Peyer's patch (tissue), 4 donors: Measurements from ENCODE around the gene CHMP4B. TPM values are rescaled to one million over a fixed set of nuclear protein-coding genes. Genes with fewer than 3 reads are reported as not detected.
A peak's percentile ranks its signal among the peaks of the same experiment; 100 is the strongest.

ENCODE experiments used
- DNase-seq, 3 donors: peaks; one replicate each; pipeline ENCODE4 v3.0.0-alpha.2; 2017 to 2019
- H3K27ac ChIP-seq, 4 donors: fragments of 200-600 bp; sonication (generic); one replicate each; pipeline ENCODE4 v1.5.1; 2016 to 2019
- H3K27me3 ChIP-seq, 2 donors: fragments of 200-600 bp; sonication (generic); one replicate each; pipeline ENCODE4 v1.5.1; 2019
- H3K36me3 ChIP-seq, 3 donors: fragments of 200-600 bp; sonication (generic); one replicate each; pipeline ENCODE4 v1.5.1; 2016 to 2019
- H3K4me1 ChIP-seq, 4 donors: fragments of 200-600 bp; sonication (generic); one replicate each; pipeline ENCODE4 v1.5.1; 2016 to 2019
- H3K4me3 ChIP-seq, 4 donors: fragments of 200-600 bp; sonication (generic); 1 replicate in 3 of 4; 2 replicates in 1 of 4; pipeline ENCODE4 v1.5.1; 2016 to 2019; ENCODE audit warnings: mild to moderate bottlenecking in 1 of 4
- H3K9me3 ChIP-seq, 4 donors: fragments of 200-600 bp; sonication (generic); one replicate each; pipeline ENCODE4 v1.5.1; 2016 to 2019; ENCODE audit warnings: mild to moderate bottlenecking in 1 of 4
- POLR2A ChIP-seq, 2 donors: fragments of 450-650 bp; IDR thresholded peaks; one replicate each; pipeline ENCODE4 v1.5.1; 2017; ENCODE audit warnings: antibody characterized with exemption in 2 of 2, mild to moderate bottlenecking in 2 of 2, moderate library complexity in 2 of 2
- total RNA-seq, 4 donors: library from RNA; depleted of rRNA; stranded (reverse); fragments of >200 nt; gene quantifications; one replicate each; pipeline ENCODE4 v1.1.0, GENCODE V29; 2016
- TF ChIP-seq, protein P1 (sequence below), 6 experiments: fragments of 450-650 bp in 4 of 6; fragments of 200-600 bp in 2 of 6; sonication (generic) in 1 of 6; IDR thresholded peaks; one replicate each; pipeline ENCODE4 v1.5.1; 2017 to 2019; ENCODE audit warnings: antibody characterized with exemption in 6 of 6, mild to moderate bottlenecking in 3 of 6, moderate library complexity in 1 of 6

The CHMP4B gene
- total RNA-seq, 4 donors from 2014 or later, result 80.0 to 137 (median 111) TPM

DNA sequence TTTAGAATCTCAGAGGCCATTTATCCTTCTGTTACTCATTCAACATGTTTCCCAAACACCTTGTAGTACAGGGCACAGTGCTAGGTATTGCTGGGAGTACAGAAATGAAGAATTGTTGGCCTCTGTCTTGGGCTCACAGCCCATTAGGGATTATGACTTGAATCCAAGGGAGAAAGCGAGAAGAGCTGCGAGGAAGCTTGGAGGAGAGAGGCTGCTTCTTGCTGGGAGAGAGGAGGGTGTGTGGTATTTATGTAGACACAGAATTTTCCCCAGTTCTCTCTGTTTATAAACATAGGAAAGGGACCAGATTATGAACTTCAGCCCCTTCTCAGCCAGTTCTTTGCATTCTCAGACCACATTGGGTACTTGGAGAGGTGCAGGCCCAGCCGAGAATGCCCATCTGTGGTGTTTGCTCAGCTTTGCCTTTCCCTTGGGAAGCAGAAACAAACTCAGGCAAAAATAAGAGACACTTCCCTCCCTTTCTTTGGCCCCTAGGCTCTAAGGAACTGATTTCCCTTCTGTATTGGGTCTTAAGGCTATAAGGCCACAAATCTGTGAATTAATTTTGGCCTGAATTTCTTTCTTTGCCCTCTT lies 17.9 kb downstream of the CHMP4B start:
- Histone ChIP-seq H3K4me3 (no peak overlapping the region), H3K4me1 (peaks cover 0 to 96% (median 15%) of the 10 kb centered on the region in 4 donors), H3K9me3 (no peaks in the 10 kb centered on the region), H3K27ac (peak overlapping the region in 1 of 4 donors; percentile 11), H3K36me3 (no peaks in the 10 kb centered on the region), H3K27me3 (no peaks in the 10 kb centered on the region)
- TF ChIP-seq POLR2A (IDR thresholded peaks at IDR 0.05), result no peak
- TF ChIP-seq, protein P1, sequence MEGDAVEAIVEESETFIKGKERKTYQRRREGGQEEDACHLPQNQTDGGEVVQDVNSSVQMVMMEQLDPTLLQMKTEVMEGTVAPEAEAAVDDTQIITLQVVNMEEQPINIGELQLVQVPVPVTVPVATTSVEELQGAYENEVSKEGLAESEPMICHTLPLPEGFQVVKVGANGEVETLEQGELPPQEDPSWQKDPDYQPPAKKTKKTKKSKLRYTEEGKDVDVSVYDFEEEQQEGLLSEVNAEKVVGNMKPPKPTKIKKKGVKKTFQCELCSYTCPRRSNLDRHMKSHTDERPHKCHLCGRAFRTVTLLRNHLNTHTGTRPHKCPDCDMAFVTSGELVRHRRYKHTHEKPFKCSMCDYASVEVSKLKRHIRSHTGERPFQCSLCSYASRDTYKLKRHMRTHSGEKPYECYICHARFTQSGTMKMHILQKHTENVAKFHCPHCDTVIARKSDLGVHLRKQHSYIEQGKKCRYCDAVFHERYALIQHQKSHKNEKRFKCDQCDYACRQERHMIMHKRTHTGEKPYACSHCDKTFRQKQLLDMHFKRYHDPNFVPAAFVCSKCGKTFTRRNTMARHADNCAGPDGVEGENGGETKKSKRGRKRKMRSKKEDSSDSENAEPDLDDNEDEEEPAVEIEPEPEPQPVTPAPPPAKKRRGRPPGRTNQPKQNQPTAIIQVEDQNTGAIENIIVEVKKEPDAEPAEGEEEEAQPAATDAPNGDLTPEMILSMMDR (IDR thresholded peaks at IDR 0.05), result no peak
- DNase-seq, result no peak

DNA sequence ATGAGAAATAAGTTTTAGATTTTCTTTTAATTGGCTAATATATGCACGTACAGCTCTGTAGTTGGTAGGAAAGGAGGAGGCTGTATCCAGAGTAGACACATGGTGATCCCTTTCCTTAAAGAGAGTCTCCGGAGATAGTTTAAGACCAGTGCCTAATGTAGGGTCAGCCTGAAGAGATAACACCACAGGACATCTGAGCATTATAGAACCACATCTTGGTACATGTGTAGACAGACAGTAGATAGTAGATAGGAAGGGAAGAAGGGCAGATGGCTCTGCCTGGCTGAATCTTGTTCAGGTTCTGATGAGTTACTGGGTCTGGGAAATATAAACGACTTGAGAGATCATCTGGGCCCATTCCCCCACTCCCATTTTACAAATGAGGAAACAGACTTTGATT lies 18.5 kb downstream of the CHMP4B start:
- Histone ChIP-seq H3K9me3 (no peaks in the 10 kb centered on the region), H3K27ac (peak overlapping the region in 1 of 4 donors; percentile 4), H3K4me3 (no peak overlapping the region), H3K36me3 (no peaks in the 10 kb centered on the region), H3K27me3 (no peaks in the 10 kb centered on the region), H3K4me1 (peaks cover 0 to 90% (median 15%) of the 10 kb centered on the region in 4 donors)
- TF ChIP-seq POLR2A (IDR thresholded peaks at IDR 0.05), result no peak
- TF ChIP-seq, protein P1 (IDR thresholded peaks at IDR 0.05), result no peak
- DNase-seq, result no peak

DNA sequence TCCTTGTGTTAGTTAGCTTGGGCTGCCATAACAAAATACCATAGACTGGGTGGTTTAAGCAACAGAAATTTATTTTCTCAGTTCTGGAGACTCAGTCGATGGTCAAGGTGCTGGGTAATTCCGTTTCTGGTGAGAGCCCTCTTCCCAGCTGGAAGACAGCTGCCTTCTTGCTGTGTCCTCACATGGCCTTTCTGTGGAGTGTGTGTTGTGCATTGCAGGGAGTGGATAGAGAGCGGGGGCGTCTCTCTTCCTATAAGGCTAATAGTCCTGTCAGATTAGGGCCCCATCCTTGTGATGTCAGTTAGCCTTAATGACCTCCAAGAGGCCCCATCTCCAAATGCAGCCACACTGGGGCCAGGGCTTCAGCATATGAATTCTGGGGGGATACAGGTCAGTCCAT lies 19.2 kb downstream of the CHMP4B start:
- DNase-seq, result no peak
- Histone ChIP-seq H3K27ac (peak overlapping the region in 2 of 4 donors; percentile 4 to 7), H3K4me1 (peaks cover 0 to 90% (median 15%) of the 10 kb centered on the region in 4 donors)

DNA sequence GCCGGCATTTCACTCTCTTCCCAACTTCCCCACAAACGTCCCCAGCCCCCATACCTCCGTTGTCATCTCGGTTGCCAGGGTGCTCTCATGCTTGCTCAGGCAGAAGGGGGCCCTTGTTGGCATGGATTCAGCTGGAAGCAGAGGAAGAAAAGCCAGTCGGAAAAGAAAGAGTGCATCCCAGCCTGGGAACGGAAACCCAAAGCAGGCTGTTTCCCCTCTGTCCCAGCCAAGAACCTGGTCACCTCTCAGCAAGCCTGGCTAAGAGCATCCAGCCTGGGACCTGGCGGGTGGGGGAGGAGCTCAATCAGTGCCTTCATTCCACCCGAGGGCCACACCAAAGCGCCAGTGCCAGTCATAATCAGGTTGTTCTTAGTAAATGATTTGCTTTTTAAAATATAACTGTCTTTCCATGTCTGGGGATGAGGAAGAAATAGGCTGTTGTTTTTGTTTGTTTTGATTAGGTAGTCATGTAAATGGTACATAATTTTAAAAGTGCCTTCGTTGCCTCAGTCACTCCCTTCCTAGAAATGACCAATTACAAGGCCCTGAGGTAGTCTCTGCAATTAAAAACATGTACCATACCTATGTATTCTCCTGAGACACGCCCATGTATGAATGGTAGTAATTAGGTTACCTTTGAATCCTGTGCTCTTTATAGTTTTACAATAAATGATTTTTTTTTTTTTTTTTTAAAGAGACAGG lies 21.1 kb downstream of the CHMP4B start:
- Histone ChIP-seq H3K27me3 (no peaks in the 10 kb centered on the region), H3K4me1 (peaks cover 0 to 90% (median 11%) of the 10 kb centered on the region in 4 donors), H3K36me3 (no peaks in the 10 kb centered on the region), H3K9me3 (no peaks in the 10 kb centered on the region), H3K27ac (peak overlapping the region in 3 of 4 donors; percentile 36 to 88 (median 68)), H3K4me3 (peak overlapping the region in 2 of 4 donors; percentile 34 to 38)
- peak in 2 of 3 donors; percentile 84 to 86 for DNase-seq
- TF ChIP-seq, protein P1 (IDR thresholded peaks at IDR 0.05), result no peak
- TF ChIP-seq POLR2A (IDR thresholded peaks at IDR 0.05), result peak in 1 of 2 donors; percentile 39

More for the DNA sequence above, 19.2 kb downstream of the CHMP4B start:
- Histone ChIP-seq H3K27me3 (no peaks in the 10 kb centered on the region), H3K36me3 (no peaks in the 10 kb centered on the region), H3K4me3 (no peak overlapping the region), H3K9me3 (no peaks in the 10 kb centered on the region)
- TF ChIP-seq, protein P1 (IDR thresholded peaks at IDR 0.05), result no peak
- no peak for TF ChIP-seq POLR2A (IDR thresholded peaks at IDR 0.05)

DNA sequence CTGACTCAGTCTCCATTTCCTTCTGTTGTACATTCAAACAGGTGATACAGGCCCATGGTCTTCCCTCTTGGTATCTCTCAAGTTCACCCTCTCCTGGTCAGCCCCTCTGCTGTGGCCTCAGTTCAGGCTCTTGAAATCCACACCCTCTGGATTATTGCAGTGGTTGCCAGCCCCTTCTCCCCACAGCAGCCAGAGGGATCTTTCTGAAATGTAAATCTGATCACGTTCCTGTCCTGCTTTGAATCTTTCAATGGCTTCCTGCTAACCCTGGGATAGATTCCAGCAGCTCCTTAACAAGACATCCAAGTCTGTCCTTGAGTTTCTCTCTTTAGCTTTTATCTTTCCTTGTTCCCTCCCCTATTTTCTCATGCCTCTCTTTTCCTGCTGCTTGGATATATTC lies 22.2 kb downstream of the CHMP4B start:
- no peaks in the 10 kb centered on the region for H3K9me3 ChIP-seq
- DNase-seq, result no peak
- no peaks in the 10 kb centered on the region for H3K27me3 ChIP-seq
- TF ChIP-seq POLR2A (IDR thresholded peaks at IDR 0.05), result no peak
- no peaks in the 10 kb centered on the region for H3K36me3 ChIP-seq
- peak overlapping the region in 3 of 4 donors; percentile 46 to 61 (median 46) for H3K27ac ChIP-seq
- H3K4me1 ChIP-seq, result peaks cover 0 to 90% (median 19%) of the 10 kb centered on the region in 4 donors
- no peak overlapping the region for H3K4me3 ChIP-seq

DNA sequence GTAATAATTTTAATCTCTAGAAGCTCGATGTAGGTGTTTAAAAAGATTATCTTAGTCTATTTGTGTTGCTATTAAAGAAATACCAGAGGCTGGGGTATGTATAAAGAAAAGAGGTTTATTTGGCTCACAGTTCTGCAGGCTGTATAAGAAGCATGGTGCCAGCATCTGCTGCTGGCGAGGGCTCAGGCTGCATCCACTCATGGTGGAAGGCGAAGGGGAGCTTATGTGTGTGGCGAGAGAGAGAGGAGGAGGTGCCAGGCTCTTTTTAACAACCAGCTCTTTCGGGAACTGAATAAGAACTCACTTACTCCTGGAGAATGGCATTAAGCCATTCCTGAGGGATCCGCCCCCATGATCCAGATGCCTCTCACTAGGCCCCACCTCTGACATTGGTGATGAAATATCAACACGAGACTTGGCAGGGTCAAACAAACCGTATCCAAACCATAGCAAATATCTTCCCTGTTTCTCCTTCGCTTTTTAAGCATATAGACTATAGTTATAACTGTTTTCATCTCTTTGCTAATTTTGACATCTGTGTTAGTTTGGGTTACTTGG lies 24.5 kb downstream of the CHMP4B start:
- H3K4me1 ChIP-seq, result peaks cover 0 to 90% (median 16%) of the 10 kb centered on the region in 4 donors
- no peaks in the 10 kb centered on the region for H3K36me3 ChIP-seq
- TF ChIP-seq POLR2A (IDR thresholded peaks at IDR 0.05), result no peak
- TF ChIP-seq, protein P1 (IDR thresholded peaks at IDR 0.05), result no peak
- H3K9me3 ChIP-seq, result no peaks in the 10 kb centered on the region
- H3K27ac ChIP-seq, result no peak overlapping the region
- H3K4me3 ChIP-seq, result no peak overlapping the region
- H3K27me3 ChIP-seq, result no peaks in the 10 kb centered on the region
- peak in 1 of 3 donors; percentile 59 for DNase-seq
